ENCODE measurements around the gene ME3.

DNA sequence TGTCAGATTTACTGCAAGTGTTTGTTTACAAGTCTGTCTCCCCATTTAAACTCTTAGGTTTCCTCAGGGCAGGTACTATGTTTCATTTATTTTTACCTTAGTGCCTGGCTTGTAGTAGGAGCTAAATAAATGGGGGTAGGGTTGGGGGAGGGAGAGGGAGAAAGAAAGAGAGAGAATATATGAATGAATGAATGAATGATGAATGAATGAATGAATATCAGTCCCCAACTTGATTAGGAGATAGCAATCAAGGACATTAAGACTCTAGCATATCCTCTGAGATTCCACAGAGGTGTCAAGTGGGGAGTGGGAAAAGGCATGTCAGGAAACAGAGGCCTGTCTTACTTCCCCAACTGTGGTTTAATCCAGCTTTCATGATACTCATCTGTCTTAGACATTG is 83.2 kb downstream of the ME3 start:
- no peak for TF ChIP-seq CTCF (conservative IDR thresholded peaks at IDR 0.05 in 1 of 2, IDR thresholded peaks at IDR 0.05 in 1 of 2; ENCODE audit: low read depth in 1 of 2, low read length in 2 of 2)
- TF ChIP-seq EZH2 (IDR thresholded peaks at IDR 0.05; ENCODE audit: low read length, missing control alignments): no peak

Data from fibroblast of lung (primary cell).